Left renal pelvis (tissue), 4 donors: ENCODE measurements around the gene SDC1. TPM values are rescaled to one million over a fixed set of nuclear protein-coding genes. Genes with fewer than 3 reads are reported as not detected.

Experiments used
- DNase-seq, 4 donors: peaks; one replicate each; pipeline ENCODE4 v3.0.0-alpha.2; 2013; ENCODE audit warnings: low read depth in 4 of 4, low spot score in 3 of 4
- polyA plus RNA-seq, 4 donors: library from polyadenylated mRNA; unstranded; fragments of 120-200 nt; gene quantifications; one replicate each; pipeline ENCODE4 v1.2.1, GENCODE V29; 2013; ENCODE audit not compliant: insufficient read length in 4 of 4

SDC1 gene
- polyA plus RNA-seq, 4 donors = 20.7 to 31.5 (median 27.3) TPM

DNA sequence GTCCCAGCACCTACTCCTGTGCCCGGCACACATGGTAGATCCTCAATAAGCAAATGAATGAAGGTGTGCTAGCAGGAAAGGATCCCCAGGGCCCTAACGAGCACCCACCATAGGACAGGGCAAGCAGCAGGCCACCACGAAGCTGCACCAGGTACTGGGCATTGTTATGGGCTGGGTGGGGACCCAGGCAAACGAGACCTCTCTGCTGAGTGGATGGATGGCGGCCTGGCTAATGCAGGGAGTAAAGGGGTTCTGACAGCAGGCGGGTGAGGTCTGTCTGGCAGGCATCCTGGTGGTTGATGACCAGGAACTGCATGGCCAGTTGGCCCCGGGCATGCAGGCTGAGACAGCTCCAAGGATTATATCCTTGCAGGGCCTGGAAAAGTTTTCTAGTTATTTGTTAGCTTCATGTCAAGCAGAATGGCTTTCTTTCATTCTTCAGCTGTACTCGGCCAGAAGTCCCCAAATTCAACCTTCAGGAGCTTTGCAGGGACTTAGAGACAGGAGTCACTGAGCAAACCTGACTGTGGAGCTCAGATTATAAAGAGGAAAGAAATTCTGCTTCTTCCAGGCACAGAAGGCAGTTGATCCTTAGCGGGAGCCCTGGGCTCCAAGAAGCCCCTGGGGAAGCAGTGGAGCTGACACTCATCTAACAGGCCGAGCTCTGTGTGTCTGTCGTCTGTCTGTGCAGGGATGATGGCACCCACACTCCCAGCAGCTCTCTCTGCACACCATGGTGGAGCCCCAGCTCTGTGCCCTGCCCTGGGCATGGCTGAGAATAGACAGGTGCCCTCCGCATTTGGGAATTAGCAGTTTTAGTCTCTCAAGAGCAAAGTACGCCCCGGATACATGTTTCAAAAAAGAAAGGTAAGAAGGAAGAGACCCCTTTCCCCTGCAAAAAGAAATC is 51.2 kb downstream of the SDC1 start:
- DNase-seq = no peak

DNA sequence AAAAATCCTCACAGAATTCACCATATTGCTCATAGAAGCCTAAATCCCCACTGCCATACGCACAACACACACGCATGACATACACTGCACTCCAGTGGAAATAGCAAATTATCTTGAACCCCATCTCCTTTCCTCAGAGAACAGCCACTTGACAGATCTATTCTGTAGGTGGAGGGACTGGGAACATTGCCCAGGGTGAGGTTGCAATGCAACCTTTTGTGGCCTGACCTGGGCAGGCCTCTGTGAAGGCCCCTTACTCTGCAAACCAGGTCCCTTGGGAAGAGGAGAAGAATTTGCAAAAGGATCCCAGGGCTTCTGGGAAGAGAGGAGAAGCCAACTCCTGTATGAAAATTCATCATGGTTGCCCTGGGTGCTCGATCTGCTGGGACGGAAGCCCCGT is 51.9 kb downstream of the SDC1 start:
- DNase-seq = no peak

- no peak for DNase-seq
Observed at GRCh38 chr2:20172273-20173055, 52.5 kb downstream of the SDC1 start.

- no peak for DNase-seq
Observed at GRCh38 chr2:20171445-20171977, 53.4 kb downstream of the SDC1 start.

DNA sequence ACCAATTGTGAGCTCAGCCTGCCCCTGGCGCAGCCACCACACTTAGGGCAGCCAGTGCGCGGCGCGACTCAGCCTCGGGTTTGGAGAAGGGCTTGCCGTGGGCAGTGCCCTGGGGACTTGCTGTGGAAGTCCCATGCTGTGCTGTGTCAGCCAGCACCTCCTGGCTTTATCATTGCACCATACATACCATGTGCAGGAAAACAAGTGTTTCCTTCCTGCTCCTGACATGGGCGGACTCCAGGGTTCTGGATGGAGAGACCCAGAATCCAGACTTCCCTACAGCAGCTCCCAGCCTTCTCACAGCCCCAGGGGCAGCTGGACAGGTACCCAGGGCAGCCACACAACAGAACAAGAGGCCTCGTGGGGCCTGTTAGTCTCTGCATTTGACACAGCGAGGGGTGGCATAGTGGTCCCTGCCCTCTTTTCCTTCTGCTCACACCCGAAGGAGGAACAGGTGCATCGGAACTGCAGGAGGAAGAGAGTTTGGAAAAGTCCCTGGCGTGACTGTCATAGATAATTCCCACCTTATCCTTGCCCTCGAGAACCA is 54.2 kb downstream of the SDC1 start:
- no peak for DNase-seq

GRCh38 chr2:20169796-20170703 is 54.9 kb downstream of the SDC1 start:
- DNase-seq = no peak

GRCh38 chr2:20168727-20169696 is 55.9 kb downstream of the SDC1 start:
- no peak for DNase-seq

- no peak for DNase-seq
Observed at GRCh38 chr2:20168048-20168726, 56.7 kb downstream of the SDC1 start.

DNA sequence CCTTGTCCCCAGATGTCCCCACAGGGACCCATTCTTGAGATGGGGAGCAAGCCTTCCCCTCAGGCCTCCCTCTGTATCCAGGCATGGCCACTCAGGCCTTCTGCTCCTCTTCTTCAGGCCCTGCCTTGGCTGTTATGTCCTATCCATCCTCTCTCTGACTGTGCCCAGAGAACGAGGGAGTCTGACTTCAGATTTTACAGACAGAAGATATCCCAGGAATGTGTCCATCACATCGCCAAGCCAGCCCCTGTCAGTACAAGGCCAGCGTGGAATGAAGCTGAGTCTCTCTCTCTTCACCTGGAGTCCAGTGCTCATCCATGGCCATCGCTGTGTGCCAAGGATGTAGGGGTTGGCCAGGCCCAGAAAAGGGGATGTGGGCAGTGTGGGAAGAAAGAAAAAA is 57.6 kb downstream of the SDC1 start:
- no peak for DNase-seq

- no peak for DNase-seq
Observed at GRCh38 chr2:20165677-20166509, 59.0 kb downstream of the SDC1 start.

- no peak for DNase-seq
Observed at GRCh38 chr2:20164734-20165478, 60.0 kb downstream of the SDC1 start.

GRCh38 chr2:20164061-20164733 is 60.7 kb downstream of the SDC1 start:
- DNase-seq = no peak

DNA sequence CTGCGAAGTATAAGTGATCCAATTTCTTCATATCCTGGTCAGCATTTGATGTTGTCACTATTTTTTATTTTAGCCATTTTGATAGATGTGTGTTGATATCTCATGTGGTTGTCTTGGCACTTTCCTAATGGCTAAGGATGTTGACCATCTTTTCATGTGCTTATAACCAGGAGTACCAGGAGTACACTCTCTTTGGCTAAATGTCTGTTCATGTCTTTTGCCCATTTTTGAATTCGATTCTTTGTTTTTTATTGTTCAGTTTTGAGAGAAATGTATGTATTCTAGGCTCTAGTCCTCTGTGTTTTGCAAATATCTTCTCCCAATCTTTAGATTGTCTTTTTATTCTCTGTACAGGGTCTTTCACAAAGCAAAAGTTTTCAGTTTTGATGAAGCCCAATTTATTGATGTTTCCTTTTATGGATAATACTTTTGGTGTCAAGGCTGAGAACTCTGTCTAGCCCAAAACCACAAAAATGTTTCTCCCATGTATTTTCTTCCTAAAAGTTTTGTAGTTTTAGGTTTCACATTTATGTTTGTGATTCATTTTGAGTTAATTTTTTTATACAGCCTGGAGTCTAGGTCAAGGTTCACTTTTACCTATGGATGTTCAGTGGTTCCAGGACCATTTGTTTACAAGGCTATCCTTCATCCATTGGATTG is 65.4 kb downstream of the SDC1 start:
- DNase-seq = no peak

GRCh38 chr2:20157193-20157891 is 67.6 kb downstream of the SDC1 start:
- no peak for DNase-seq

DNA sequence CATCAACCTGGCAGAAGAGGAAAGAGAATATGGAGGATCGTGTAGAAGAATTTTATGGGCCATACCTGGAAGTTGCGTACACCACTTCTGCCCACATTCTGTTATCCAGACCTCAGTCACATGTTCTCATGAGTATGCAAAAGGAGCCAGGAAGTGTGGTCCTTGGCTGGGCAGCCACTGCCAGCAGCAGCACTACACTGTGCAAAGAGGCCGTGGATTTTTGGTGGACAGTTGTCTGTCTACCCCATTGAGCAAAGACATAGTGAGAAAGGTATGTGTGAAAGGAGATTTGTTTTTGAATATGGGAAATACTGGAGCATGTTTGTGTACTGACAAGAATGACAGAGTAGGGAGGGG is 68.1 kb downstream of the SDC1 start:
- no peak for DNase-seq
